T-helper 1 cell (primary cell): Measurements from ENCODE around the gene NAA40.

Experiments
- DNase-seq, 5 donors: peaks; one replicate each; pipeline ENCODE4 v3.0.0-alpha.2; 2012 to 2020

The NAA40 gene

GRCh38 chr11:63913866-63914830 lies 24.7 kb upstream of the NAA40 start:
- DNase-seq = no peak

- no peak for DNase-seq
Measured at GRCh38 chr11:63914896-63915691, 23.7 kb upstream of the NAA40 start.

GRCh38 chr11:63915961-63916836 lies 22.6 kb upstream of the NAA40 start:
- no peak for DNase-seq

- DNase-seq = peak in 4 of 5 donors; percentile 27 to 66 (median 43)
Measured at GRCh38 chr11:63916837-63917691, 21.7 kb upstream of the NAA40 start, which contains the start of gene RCOR2. Gene RCOR2, minus strand, starts transcription at chr11:63917164. Its CDS starts 708 bp downstream, at chr11:63916456.

- DNase-seq = peak in 3 of 5 donors; percentile 22 to 36 (median 23)
Measured at GRCh38 chr11:63917692-63918506, 20.9 kb upstream of the NAA40 start.

GRCh38 chr11:63918507-63919191 lies 20.2 kb upstream of the NAA40 start:
- no peak for DNase-seq

DNA sequence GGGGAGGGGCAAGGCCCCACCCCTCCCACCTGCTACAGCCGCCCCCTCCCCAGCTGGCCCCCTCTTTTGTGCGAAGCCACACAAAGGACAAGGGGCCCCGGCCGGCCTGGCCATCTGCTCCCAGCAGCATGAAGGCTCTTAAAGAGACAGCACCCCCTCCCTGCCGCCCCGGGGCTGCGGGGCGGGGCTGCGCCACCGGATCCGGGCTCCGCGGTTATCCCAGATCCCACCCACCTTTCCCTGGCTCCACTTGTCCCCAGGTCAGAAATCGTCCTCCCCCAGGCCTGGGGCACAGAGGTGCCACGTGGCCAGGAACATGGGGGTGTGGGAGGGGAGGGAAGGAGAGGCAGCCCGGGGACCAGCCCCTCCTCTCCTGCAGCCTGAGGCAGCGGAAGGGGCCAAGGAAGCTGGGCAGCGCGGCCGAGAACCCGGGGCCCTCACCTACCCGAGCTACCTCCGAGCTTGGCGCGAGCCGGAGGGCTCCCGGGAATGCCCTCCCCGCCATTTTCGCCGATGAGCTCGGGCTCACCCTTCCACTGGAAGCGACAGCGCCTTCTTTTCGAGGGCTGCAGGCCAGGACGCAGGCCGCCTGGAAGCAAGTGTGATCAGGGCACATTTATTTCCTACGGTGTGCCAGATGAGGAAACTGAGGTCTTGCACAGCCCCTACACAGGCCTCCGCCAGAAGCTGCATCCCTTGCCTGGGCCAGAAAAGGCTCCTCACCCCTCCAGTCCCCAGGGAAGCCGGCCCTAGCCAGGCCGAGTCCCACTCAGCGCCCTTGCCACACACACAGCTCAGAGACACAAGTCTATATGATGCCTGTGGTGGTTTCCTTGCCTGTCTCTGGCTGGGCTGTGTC lies 19.3 kb upstream of the NAA40 start:
- DNase-seq = no peak

DNA sequence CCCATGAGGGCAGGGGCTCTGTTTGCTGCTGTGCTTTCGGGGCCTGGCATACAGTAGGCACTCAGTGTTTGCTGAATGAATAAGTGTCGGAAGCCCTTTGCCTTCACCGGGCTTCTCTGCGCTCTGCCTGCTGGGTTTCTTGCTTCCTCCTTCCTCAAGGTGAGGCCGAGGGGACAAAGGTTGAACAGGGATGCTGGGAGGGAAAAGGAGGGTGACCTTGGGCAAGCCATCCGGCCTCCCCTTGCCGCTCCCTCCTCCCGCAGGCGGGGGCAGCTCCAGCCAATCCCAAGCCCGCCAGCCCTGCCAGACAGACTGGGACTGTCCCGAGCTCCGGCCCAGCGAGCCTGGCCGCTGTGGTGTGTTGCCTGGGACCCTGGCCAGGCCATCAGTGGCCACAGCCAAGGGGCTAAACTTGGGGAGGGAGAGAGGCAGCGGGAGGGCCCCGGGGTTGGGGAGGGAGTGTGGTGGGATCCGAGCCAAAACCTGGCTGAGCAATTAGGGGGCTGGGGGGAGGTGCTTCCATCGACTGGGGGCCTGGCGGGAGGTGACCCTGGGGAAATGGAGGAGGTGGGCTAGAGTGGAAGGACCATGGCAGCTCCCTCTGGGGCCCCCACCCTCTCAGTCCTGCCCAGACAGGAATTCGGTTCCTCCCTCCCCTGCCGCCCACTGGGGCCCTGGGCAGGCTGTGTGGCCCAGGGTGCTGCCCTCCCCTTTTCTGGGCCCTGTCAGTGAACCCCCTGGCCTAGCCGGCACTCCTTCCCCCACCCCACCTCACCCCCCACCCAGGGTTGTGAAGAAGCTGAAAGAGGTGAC lies 18.5 kb upstream of the NAA40 start:
- no peak for DNase-seq

DNA sequence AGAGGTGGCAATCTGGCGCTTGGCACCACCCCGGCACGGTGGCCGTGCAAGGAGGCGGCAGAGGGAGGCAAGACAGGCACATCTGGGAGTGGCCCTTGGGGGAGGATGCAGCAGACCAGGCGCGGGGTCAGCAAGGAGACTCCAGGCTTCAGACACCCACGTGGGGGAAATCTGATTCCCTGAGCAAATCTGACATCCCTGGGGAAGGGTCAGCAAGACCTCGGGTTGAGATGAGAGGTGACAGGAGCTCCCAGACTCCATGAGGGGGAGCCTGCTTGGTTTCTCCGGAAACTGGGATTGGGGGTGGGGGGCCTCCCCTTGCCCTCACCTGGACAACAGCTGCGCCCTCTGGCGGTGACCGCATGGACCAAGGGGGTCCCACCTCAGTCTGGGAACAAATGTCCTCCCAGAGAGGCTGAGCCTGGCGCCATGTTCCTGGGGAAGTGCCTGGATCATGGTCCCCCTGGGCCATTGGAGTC lies 17.8 kb upstream of the NAA40 start:
- DNase-seq = no peak

GRCh38 chr11:63922673-63923192 lies 16.1 kb upstream of the NAA40 start:
- no peak for DNase-seq

GRCh38 chr11:63923319-63923718 lies 15.5 kb upstream of the NAA40 start:
- DNase-seq = no peak

DNA sequence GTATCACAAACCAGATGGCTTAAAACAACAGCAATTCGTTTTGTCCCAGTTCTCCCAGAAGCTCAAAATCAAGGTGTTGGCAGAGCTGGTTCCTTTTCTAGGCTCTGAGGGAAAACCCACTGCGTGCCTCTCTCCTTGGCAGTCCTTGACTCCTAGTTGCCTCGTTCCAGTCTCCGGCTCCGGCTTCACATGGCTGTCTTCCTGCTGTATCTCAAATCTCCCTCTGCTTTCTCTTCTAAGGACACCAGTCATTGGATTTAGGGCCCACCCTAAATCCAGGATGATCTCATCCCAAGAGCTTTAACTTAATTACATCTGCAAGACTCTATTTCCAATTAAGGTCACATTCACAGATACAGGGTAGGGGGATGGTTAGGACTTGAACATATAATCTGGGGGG lies 9.2 kb upstream of the NAA40 start:
- no peak for DNase-seq

DNA sequence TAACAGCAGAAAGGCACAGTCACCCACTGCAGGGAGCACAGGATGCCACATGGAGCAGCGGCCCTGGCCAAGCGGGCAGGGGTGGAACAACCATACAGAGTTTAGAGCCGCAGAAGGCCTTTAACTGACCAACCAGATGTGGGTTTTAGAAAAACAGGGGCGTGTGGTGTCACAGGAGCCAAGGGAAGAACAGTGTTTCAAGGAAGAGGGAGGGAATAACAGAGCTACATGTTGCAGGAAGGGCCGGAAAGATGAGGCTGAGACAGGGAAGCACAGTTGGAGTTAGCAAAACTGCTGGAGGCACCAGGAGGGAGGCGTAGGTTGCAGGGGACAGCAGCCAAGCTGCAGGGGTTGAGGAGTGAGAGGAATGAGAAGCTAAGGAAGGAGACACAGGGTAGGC lies 7.8 kb upstream of the NAA40 start:
- DNase-seq = no peak

GRCh38 chr11:63931876-63932275 lies 6.9 kb upstream of the NAA40 start:
- no peak for DNase-seq

GRCh38 chr11:63933459-63933858 lies 5.3 kb upstream of the NAA40 start:
- DNase-seq = no peak

DNA sequence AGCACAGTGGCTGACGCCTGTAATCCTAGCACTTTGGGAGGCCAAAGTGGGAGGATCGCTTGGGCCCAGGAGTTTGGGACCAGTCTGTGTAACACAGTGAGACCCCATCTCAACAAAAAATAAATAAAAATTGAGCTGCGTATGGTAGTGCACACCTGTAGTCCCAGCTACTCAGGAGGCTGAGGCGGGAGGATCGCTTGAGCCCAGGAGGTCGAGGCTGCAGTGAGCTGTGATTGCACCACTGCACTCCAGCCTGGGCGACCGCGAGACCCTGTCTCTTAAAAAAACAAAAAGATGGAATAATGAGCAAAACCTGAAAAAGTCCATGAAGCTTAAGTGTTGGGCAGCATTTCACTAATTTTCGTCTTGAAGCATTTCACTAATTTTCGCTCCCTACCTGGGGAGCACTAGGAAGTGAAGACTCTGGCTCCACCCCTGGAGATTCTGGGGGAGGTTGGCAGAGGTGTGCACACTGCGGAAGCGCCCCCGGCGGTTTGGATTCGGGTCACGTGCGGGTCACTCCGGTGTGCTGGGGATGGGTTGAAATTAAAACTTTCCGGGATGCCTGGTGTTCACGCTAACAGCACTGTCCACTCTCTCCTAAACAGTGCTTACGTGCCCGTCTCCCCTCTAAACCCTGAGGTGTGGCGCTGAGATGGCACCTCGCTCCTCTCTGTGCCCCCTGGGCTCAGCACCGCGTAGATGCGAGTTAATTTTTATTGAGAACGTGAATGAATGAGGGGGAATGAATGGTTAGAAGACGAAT lies 906 bp upstream of the NAA40 start:
- no peak for DNase-seq

- DNase-seq = no peak
Measured at GRCh38 chr11:63939397-63939891, 642 bp downstream of the NAA40 start.
